Lung microvascular endothelial cell (primary cell): ENCODE measurements around the gene OR52E5. TPM values are rescaled to one million over a fixed set of nuclear protein-coding genes. Genes with fewer than 3 reads are reported as not detected.
A peak's percentile ranks its signal among the peaks of the same experiment; 100 is the strongest.

Experiments used
- DNase-seq, 2 donors: peaks; one replicate each; pipeline versions ENCODE4 v3.0.0 to v3.0.0-alpha.2; 2010; ENCODE audit warnings: low read depth in 2 of 2
- total RNA-seq: library from RNA; depleted of rRNA; stranded (reverse); fragments of >200 nt; gene quantifications from 2 replicates; pipeline ENCODE4 v1.2.1, GENCODE V29; 2014

Gene OR52E5
- not detected in 2 replicates for total RNA-seq

GRCh38 chr11:5892908-5893307 is at the start of gene OR52E5:
OR52E5 (plus strand) TSS chr11:5893208; CDS start chr11:5900777, 7,569 bp downstream.
- no peak for DNase-seq

- no peak for DNase-seq
Measured at GRCh38 chr11:5846701-5847100, 46.3 kb upstream of the OR52E5 start.

- no peak for DNase-seq
Measured at GRCh38 chr11:5847711-5848110, 45.3 kb upstream of the OR52E5 start.

- DNase-seq, result no peak
Measured at GRCh38 chr11:5851002-5851401, 42.0 kb upstream of the OR52E5 start.

GRCh38 chr11:5857590-5857989 is 35.4 kb upstream of the OR52E5 start, which contains the start of gene OR52E8:
OR52E8 (minus strand) TSS chr11:5857690; CDS start chr11:5857690, 0 bp downstream.
- DNase-seq, result no peak

GRCh38 chr11:5865826-5866225 is 27.2 kb upstream of the OR52E5 start:
- DNase-seq, result no peak

- DNase-seq, result no peak
Measured at GRCh38 chr11:5878564-5878963, 14.4 kb upstream of the OR52E5 start.

- DNase-seq, result no peak
Measured at GRCh38 chr11:5880329-5880728, 12.7 kb upstream of the OR52E5 start, which contains the start of gene OR52E4. OR52E4 (plus strand) TSS chr11:5880629; CDS start chr11:5884293, 3,664 bp downstream.

GRCh38 chr11:5881756-5882155 is 11.3 kb upstream of the OR52E5 start:
- no peak for DNase-seq

- DNase-seq, result no peak
Measured at GRCh38 chr11:5887172-5887571, 5.8 kb upstream of the OR52E5 start.

GRCh38 chr11:5887661-5888060 is 5.3 kb upstream of the OR52E5 start:
- DNase-seq, result no peak

- peak; percentile 16 to 23 for DNase-seq
Measured at GRCh38 chr11:5891216-5891800, 1.7 kb upstream of the OR52E5 start.

- no peak for DNase-seq
Measured at GRCh38 chr11:5899534-5899933, 6.5 kb downstream of the OR52E5 start.

- DNase-seq, result no peak
Measured at GRCh38 chr11:5910540-5910939, 17.5 kb downstream of the OR52E5 start.

- DNase-seq, result peak in 1 of 2 donors; percentile 17
Measured at GRCh38 chr11:5922749-5923426, 29.9 kb downstream of the OR52E5 start.

- no peak for DNase-seq
Measured at GRCh38 chr11:5923427-5923776, 30.4 kb downstream of the OR52E5 start.

- no peak for DNase-seq
Measured at GRCh38 chr11:5923794-5924193, 30.8 kb downstream of the OR52E5 start.

- DNase-seq, result no peak
Measured at GRCh38 chr11:5928271-5928670, 35.3 kb downstream of the OR52E5 start.

- no peak for DNase-seq
Measured at GRCh38 chr11:5928811-5929210, 35.8 kb downstream of the OR52E5 start.

GRCh38 chr11:5929571-5930368 is 36.8 kb downstream of the OR52E5 start:
- no peak for DNase-seq

- no peak for DNase-seq
Measured at GRCh38 chr11:5930614-5931013, 37.6 kb downstream of the OR52E5 start.

- DNase-seq, result no peak
Measured at GRCh38 chr11:5931061-5931460, 38.1 kb downstream of the OR52E5 start.
